Activated T-helper 9 cell treated with anti-CD3 and anti-CD28 coated beads, Interleukin-2, amount 50 U/mL, for 16 hours (primary cell): ENCODE results near the gene ADAMTS14.

ENCODE experiments used
- DNase-seq: peaks from one replicate; pipeline ENCODE4 v3.0.0-alpha.2; 2020; ENCODE audit warnings: low read depth

The ADAMTS14 gene

DNA sequence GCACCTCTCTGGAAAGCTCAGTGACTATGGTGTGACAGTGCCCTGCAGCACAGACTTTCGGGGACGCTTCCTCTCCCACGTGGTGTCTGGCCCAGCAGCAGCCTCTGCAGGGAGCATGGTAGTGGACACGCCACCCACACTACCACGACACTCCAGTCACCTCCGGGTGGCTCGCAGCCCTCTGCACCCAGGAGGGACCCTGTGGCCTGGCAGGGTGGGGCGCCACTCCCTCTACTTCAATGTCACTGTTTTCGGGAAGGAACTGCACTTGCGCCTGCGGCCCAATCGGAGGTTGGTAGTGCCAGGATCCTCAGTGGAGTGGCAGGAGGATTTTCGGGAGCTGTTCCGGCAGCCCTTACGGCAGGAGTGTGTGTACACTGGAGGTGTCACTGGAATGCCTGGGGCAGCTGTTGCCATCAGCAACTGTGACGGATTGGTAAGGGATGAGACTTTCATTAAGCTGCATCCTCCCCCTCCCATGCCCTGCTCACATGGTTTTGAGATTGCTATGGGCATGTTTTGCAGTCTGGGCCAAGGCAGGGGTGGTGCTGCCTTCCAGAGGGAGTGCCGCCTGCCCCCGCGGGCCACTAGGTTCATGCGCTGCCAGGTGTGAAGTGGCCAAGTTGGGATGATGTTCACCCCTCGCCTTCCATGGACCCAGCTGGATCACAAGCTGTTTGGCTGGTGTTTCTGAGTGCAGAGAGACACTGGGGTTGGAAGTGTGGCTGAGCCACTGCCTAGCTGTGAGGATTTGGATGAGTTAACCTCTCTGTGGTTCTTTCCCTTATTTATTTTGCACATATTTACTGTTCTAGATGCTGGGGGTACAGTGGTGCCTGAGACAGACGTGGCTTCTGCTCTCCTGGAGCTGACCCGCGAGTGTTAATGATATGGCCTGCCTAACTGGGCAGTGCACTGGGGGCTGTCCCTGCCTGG is 2.5 kb downstream of the ADAMTS14 start:
- no peak for DNase-seq

DNA sequence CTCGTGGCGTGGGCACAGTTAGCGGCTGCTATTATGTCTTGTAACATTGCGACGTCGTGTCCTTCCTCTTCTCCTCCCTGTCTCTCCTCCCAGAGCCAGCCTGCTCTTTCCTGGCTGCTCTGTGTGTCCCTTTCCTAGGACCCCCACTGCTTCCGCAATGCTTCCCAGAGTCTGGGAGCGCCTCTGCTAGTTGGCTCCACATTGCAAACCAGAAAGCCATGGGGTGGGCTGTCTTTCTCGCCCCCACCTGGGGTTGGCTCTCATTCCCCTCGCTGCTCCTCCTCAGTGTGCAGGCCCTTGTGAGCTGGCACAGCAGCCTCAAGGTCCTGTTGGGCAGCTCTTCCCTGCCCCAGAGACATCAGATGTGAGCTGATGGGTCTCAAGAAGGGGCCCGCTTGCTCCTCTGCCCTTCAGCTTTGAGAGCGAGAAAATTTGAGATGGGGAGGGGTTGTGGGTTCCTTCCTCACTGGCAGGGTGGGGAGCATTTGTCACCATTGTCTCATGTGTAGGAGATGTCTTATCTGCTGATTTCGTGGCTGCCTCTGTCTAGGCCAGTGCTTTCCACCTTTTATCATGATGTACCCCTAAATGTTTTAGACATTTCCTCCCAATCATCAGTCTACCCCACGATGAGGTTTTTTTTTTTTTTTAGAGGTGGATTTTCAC is 3.3 kb downstream of the ADAMTS14 start:
- no peak for DNase-seq

DNA sequence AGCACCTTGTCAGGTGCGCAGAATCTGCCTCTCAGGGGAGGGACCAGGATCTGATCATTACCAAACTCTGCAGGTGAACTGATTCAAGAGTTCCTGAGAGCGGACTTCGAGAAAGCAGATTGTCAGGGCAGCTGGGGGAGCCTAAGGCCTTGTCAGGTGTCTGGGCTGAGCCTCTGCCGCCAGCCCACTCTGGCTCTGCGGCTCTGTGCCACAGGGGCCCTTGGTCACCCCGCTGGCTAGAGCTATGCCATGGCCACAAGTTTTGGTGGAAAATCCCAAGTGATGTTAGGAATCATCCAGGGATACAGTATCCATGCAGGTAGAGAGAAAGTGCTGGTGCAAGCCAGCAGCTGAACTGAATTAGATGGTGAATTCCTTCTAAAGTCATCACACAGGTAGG is 4.2 kb downstream of the ADAMTS14 start:
- DNase-seq = no peak

DNA sequence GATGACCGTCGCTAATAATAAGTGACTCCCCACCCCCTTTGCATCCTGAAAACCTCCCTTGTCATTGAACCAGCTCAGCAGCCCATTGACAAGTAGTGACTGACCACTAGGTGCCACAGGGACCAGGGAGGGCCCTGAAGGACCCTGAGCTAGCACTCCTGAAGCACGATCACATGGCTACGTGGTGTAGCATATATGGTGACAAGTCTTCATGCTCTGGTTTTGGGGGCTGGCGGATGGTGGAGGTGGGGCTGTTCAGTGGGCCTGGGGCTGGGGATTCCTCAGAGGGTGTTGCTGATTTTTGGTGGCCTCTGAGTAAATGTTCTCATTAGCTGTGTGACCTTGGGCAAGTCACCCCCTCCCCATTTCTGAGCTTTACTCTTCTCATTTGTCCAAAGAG is 4.7 kb downstream of the ADAMTS14 start:
- DNase-seq = no peak

DNA sequence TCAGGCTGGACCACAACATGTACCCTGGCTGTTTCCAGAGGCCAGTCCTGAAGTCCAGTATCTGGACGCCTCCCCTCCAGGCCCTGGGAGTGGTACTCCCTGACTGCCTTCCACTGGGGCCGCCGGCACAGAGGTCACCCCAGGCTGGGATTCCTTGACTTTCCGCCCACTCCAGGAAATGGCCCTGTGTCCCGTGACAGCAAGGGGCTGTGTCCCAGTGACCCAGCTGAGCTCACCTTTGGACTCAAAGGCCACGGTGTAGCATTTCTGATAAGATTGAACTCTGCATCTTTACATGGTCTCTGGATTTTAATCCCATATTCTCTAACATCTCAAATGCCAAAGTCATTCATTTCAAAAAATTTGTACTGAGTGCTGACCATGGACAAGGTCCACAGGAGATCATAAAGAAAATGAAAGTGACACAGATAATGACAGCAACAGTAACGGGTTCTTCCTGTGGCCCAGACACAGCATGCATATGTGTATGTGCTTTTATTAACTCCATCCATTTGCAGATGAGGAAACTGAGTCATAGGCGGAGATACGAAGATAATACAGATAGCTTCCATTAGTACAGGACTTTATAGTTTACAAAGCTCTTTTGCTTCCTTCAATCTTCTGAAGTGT is 5.4 kb downstream of the ADAMTS14 start:
- DNase-seq = no peak

DNA sequence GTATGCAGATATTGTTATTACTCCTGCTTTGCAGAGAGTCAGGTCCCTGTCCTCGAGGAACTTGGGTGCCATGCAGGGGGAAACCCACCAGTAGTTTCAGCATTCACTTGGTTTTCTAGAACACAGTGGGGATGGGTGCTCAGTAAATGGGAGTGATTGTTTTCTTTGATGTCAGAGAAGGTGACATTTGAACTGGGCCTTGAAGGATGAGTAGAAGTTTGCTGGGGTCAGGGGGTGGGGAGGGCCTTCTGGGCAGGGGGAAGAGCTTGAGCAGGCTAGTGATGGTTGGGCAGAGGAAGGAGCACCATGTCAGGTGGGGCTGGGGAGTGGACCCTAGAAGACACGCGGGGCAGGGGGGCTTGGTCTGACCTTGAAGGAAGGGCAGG is 5.9 kb downstream of the ADAMTS14 start:
- no peak for DNase-seq

DNA sequence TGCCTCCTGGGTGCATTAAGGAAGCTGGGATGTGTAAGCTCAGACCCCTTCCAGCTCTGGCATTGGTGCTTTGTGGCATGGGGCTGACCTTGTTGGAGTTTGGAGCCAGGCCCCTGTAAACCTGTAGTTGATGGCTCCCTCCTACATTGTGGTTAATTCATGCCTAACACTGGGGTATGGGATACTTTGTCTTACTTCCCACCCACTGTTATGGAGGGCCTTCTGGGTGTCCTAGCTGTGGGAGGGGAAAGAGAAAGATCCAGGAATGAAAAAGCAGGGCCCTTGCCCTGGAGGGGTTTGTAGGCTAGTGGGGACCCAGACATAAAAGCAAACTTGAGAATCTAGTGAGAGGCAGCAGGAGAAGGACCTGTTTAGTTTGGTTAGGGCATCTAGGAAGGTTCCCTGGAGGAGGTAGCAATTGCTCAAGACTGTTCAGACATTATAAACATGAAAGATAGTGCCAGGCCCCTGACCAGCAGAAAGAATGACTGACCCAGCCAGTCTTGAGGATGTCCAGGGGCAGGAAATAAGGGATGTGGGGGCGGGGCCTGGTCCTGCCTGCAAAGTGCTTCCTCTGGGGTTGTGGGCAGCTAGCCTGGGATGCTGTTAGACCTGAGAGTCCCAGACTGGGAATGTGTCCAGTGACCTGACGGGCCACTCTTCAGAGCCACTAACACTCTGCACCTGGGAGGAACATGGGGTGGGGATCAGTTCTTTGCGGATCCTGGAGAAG is 6.6 kb downstream of the ADAMTS14 start:
- DNase-seq = no peak

DNA sequence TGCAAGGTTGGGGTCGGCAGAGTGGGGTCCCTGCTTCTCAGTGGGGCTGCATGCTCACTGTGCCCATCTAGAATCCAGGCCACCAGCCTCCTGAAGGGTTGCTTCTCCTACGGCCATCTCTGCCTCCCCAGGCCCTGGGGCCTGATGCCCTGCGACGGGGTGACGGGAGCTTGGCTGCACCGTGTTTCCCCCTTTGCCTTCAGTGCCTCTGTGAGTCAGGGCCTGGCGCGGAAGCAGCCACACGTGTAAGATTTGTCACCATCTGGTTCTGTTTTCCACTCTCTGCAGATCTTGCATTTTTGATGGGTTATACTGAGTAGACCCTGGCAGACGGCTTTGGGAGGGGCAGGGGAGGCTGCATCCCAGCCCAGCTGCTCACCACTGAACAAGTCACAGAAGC is 7.2 kb downstream of the ADAMTS14 start:
- DNase-seq = no peak

DNA sequence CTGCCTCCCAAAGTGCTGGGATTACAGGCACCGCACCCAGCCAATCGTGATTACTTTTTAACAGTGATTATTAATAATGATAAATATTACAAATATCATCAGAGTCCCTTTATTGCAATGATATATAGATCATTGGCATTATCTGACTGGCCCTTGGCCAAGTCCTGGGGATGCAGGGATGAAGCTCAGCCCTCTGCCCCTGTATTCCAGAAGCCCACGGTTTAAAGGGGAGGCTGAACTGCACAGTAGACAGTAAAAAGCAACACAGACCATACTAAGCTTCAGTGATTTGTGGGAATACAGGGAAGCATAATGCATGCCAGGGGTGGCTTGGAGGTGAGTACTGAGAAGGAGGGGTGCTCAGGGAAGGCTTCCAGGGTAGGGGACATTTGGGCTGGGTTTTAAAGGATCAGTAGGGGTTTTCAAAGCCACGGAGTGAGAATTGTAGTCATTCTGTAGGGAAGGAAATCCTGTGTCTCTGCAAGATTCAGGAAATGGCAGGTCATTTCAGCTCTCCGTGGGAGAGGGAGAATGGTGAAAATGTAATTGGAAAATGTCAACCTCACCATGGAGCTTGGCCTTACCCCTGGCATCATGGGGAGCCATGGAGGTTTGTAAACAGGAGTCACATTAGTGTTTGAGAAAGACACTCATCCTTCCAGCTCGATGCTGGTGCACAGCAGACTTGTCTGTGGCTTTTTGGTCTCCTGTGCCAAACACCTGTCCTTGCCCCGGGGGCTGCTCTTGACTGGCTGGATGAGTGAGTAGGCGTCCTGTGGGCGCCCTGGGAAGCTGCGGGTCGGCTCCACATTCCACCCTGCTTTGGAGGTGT is 8.8 kb downstream of the ADAMTS14 start:
- no peak for DNase-seq

DNA sequence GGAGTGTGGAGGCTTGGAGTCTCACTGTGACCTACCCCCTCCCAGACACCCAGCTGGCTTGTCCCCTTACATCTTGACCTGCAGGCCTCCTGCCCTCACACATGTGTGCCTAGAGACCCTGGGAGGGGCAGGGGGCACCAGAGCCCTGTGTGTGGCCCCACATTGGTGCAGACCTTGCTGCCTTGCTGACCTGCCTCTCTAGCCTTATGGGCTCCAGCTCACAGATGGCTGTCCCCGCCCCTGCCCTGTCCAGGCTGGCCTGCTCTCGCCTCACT is 9.4 kb downstream of the ADAMTS14 start:
- no peak for DNase-seq

DNA sequence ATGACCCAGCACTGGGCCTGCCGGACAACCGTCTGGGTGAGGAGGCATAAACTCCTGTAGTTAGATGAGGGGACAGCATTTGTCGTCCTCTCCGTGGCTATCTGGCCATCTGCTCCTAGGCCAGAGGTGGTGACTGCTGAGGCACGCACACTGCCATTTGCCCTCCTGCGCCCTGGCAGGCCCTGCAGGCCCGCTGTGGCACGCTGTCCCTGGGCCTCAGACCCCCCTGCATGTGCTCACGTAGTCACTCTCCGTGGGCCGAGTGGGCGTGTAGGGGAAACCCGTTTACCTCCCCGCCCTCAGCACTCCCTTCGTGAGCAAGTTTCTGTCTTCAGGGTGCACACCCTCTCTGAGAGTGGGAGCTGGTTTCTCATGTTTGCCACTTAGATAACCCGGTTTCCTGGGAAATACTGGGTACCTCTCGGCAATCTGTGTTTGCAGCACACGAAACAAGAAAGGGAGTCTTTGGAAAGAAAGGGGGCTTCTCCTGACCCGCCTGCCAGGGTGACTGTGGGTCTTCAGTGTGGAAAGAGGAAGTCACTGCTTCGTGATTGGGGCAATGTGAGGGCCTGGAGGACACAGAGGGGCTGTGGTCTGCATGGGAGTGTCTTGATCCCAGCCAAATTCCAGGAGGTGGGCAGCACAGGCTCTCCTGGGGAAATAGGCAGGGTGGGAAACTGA is 10.8 kb downstream of the ADAMTS14 start:
- DNase-seq = no peak

DNA sequence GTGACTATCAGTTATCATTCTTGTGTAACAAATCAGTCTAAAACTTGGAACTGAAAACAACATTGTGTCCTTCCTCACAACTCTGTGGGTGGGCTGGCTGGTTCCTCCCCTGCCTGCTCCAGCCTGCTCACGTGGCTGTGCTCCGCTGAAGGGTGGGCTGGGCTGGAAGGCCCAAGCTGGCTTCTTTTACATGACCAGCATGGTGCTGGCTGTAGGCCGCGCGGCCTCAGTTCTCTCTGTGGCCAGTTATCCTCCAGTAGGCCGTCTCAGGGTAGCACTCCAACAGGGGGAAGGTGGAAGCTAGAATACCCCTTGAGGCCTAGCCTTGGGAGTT is 11.3 kb downstream of the ADAMTS14 start:
- DNase-seq = no peak

DNA sequence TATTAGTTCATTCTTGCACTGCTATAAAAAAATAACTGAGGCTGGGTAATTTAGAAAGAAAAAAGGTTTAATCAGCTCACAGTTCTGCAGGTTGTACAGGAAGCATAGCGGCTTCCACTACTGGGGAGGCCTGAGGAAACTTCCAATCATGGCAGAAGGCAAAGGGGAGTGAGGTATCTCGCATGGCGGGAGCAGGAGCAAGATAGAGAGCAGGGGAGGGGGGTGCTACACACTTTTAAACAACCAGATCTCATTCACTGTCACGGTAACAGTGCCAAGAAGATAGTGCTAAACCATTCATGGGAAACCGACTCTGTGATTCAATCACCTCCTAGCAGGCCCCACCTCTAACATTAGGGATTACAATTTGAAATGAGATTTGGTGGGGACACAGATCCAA is 11.6 kb downstream of the ADAMTS14 start:
- no peak for DNase-seq

DNA sequence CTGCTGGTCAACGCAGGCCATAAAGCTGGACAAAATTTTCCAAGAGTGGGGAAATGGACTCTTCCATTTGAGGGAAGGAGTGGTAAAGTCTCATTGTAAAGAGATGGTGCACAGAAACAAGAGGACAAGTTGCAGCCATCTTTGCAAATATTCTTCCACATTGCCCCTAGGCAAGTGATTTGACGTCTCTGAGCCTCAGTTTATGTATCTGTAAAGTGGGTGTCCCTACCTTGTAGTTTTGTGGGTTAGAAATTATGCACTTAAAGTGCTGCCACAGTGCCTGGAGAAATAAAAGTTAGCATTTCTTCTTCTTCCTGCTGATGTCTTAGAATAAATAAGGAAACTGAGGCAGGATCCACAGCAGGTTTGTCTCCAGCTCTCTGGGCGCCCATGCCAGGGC is 12.1 kb downstream of the ADAMTS14 start:
- DNase-seq = no peak

DNA sequence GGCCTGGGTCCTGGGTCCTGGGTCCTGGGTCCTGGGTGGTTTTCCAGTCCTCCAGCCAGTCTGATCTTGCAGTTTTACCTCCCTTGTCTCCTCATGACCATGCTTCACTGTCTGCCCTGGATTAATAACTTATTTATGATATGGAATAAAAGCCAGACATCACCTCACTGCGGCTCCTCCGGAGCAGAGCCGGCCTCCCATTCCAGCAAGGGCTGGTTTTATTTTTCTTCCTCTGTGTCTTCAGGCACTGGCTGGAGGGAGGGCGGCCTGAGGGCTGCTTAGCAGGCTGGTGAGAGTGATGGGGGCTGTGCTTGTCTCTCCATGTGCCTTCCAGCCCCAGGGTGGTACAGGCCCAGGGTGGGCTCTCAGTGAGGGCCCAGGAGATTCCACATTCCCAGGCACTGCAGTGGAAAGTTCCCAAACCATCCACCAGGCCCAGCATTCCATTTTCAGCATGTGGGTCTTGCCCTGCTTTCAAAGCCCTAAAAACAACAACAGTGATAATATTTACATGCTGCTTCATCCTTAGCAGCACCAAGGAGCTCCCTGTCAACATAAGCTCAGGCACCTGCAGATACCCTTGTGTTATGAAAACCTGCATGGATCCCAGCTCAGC is 12.6 kb downstream of the ADAMTS14 start:
- no peak for DNase-seq

DNA sequence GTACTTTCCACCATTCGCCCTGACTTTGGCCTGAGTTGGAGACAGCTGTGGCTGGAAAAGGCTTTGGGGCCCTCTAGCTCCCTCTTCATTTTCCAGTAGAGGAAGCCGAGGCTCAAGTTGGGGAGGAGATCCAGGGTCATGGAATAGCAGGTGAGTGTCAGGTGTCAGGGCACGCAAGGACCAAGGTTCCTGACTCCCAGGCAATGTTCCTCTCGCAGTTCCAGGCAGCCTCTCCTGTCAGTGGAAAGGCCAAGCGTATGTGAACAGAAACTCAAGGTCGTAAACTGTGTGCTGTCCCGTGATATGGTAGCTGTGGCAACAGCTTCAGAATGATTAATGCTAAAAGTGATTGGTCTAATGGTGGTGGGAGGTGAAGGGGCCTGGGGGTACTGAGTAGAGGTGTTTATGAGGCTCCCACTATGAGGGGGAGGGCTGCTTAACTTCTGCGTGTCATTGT is 13.2 kb downstream of the ADAMTS14 start:
- DNase-seq = no peak

DNA sequence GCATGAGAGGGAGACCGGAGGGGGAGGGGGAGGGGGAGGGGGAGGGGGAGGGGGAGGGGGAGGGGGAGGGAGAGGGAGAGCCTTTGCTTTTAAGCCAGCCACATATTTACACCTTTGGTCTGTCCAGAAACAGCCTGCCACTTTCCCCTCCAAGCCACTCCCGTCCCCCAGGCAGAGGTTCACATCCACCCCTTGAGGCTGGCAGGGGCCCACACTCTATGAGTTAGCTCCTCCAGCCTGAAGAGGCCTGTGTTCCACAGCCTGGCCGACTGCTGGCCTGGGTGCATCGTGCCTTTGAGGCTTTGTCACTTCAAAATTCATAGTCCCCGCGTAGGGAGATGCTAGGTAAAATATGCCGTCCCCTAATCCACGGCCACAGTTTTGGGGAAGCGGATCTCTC is 16.5 kb downstream of the ADAMTS14 start:
- no peak for DNase-seq

DNA sequence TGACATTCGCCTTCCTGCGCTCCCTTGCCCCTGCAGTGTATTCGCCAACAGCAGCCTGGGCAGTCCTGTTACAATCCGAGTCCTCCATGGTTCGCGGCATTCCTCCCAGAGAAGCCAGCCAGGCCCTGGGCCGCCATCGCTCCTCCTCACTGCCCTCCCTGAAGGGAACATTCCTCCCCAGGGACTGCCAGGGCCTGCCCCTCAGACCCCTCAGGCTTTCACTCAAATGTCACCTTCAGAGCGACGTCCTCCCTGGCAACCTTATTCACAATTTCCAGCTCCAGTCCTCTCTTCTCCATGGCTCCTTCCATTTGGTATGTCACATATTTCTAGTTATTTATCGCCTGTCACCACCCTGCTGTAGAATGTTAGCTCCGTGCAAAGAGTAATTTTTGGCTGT is 17.4 kb downstream of the ADAMTS14 start:
- DNase-seq = no peak

DNA sequence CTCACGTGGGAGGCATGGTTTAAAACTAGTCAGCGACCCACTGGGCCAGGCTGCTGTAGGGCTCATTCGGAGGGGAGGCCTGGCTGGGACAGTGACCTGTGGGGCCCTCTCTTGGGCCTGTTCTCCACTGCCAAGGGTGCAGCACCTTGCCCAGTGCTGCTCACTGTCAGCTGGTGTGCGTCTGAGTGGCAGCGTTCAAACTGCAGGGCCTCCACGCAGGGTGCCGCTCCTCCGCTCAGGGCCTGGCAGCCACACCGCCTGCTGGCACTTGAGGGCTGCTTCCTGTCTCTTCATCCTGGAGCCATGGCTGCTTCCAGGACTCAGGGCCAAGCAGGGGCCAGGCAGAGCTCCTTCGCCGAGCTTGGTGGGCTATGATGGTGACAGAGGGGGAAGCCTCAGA is 18.3 kb downstream of the ADAMTS14 start:
- no peak for DNase-seq

DNA sequence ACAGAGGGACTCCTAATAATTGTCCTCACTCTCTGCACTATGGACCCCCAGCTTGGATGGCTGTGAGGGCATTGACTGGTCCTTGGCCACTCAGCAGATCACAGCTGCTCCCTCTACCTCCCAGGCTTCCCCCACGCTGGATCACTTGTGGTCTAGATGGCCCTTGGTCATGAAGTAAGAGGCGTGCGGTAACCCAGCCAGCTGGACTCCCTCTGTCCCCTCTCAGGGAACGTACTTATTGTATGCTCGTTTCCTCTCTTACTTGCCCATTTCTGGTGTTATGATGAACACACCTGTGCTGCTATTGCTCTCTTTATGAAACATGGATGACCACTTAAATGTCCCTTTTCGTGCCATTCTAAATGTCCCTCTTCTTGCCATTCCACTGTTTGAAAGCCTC is 19.3 kb downstream of the ADAMTS14 start:
- no peak for DNase-seq
